Thyroid gland (tissue), 4 donors: ENCODE measurements around the gene TXNRD3.

Experiments
- CTCF ChIP-seq, 6 experiments: fragments of 200-600 bp in 3 of 6; fragments of 450-650 bp in 3 of 6; sonication (generic) in 3 of 6; IDR thresholded peaks; one replicate each; pipeline ENCODE4 v1.5.1; 2016 to 2019; ENCODE audit warnings: antibody characterized with exemption in 6 of 6, mild to moderate bottlenecking in 2 of 6, inconsistent platforms in 1 of 6, moderate library complexity in 1 of 6
- POLR2A ChIP-seq, 2 donors: fragments of 450-650 bp; IDR thresholded peaks; one replicate each; pipeline ENCODE4 v1.6.1; 2017; ENCODE audit warnings: antibody characterized with exemption in 2 of 2, mild to moderate bottlenecking in 2 of 2, moderate library complexity in 1 of 2

GRCh38 chr3:126613479-126614188, 41.3 kb downstream of the TXNRD3 start:
- no peak for TF ChIP-seq CTCF (IDR thresholded peaks at IDR 0.05)
- no peak for TF ChIP-seq POLR2A (IDR thresholded peaks at IDR 0.05)
